Chondrocyte (in vitro differentiated cells): ENCODE measurements around the gene SRP54. TPM values are rescaled to one million over a fixed set of nuclear protein-coding genes. Genes with fewer than 3 reads are reported as not detected.

Source experiments
- DNase-seq: peaks from one replicate; pipeline ENCODE4 v3.0.0; 2021; ENCODE audit warnings: mixed read lengths, low spot score
- H3K27ac Mint-ChIP-seq: one replicate; pipeline ENCODE4 v1.8.0; 2021; ENCODE audit warnings: mild to moderate bottlenecking, moderate library complexity, mixed read lengths; ENCODE audit not compliant: unreplicated experiment
- H3K27me3 Mint-ChIP-seq: 2 replicates; pipeline ENCODE4 v1.8.0; 2021; ENCODE audit warnings: low read depth, mixed read lengths
- H3K36me3 Mint-ChIP-seq: 2 replicates; pipeline ENCODE4 v1.8.0; 2021; ENCODE audit warnings: low read depth, mixed read lengths
- H3K4me1 Mint-ChIP-seq: 2 replicates; pipeline ENCODE4 v1.8.0; 2021; ENCODE audit warnings: low read depth, mild to moderate bottlenecking, mixed read lengths
- H3K4me3 Mint-ChIP-seq: one replicate; pipeline ENCODE4 v1.8.0; 2021; ENCODE audit warnings: mild to moderate bottlenecking, moderate library complexity, mixed read lengths; ENCODE audit not compliant: unreplicated experiment
- H3K9me3 Mint-ChIP-seq: 2 replicates; pipeline ENCODE4 v1.8.0; 2021; ENCODE audit warnings: low read depth, mixed read lengths
- total RNA-seq: library from RNA; stranded (reverse); gene quantifications from 3 replicates; pipeline ENCODE4 v1.2.1, GENCODE V29; 2021
- TF ChIP-seq, protein P1 (sequence below): fragments of 200-600 bp; sonication (generic); IDR thresholded peaks from 2 replicates; pipeline ENCODE4 v1.5.0; 2021; ENCODE audit warnings: antibody characterized with exemption, mild to moderate bottlenecking, moderate library complexity

SRP54 gene
- total RNA-seq, 1 donor from 2014 or later, result 54.4 TPM

GRCh38 chr14:35004839-35005238 lies 22.0 kb downstream of the SRP54 start:
- TF ChIP-seq, protein P1, sequence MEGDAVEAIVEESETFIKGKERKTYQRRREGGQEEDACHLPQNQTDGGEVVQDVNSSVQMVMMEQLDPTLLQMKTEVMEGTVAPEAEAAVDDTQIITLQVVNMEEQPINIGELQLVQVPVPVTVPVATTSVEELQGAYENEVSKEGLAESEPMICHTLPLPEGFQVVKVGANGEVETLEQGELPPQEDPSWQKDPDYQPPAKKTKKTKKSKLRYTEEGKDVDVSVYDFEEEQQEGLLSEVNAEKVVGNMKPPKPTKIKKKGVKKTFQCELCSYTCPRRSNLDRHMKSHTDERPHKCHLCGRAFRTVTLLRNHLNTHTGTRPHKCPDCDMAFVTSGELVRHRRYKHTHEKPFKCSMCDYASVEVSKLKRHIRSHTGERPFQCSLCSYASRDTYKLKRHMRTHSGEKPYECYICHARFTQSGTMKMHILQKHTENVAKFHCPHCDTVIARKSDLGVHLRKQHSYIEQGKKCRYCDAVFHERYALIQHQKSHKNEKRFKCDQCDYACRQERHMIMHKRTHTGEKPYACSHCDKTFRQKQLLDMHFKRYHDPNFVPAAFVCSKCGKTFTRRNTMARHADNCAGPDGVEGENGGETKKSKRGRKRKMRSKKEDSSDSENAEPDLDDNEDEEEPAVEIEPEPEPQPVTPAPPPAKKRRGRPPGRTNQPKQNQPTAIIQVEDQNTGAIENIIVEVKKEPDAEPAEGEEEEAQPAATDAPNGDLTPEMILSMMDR, result no peak
- Mint-ChIP-seq H3K4me1 (no peaks in the 10 kb centered on the region), H3K36me3 (peaks cover 8% of the 10 kb centered on the region)

DNA sequence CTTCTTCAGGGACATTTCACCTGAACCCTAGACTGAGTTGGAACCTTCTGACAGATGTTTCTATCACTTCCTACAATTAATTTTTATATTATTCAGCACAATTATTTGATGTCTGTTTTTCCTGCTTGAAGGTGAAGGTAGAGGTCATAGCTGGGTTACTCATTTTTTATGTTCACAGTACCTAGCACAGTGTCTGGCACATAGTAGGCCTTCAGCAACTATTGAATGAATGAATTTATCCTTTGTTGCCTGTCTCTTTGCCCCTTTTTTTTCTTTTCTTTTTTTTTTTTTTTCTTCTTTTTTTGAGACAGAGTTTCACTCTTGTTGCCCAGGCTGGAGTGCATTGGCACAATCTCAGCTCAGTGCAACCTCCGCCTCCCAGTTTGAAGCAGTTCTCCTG lies 33.8 kb downstream of the SRP54 start:
- TF ChIP-seq, protein P1, result no peak
- Mint-ChIP-seq H3K4me1 (no peaks in the 10 kb centered on the region), H3K9me3 (no peaks in the 10 kb centered on the region), H3K27me3 (no peaks in the 10 kb centered on the region), H3K4me3 (no peak overlapping the region), H3K27ac (no peak overlapping the region), H3K36me3 (peaks cover 50% of the 10 kb centered on the region)
- no peak for DNase-seq

More at GRCh38 chr14:35004839-35005238, 22.0 kb downstream of the SRP54 start:
- DNase-seq, result no peak
- H3K4me3 Mint-ChIP-seq, result no peak overlapping the region
- no peaks in the 10 kb centered on the region for H3K27me3 Mint-ChIP-seq
- H3K9me3 Mint-ChIP-seq, result no peaks in the 10 kb centered on the region
- H3K27ac Mint-ChIP-seq, result no peak overlapping the region

GRCh38 chr14:35020713-35021112 lies 37.9 kb downstream of the SRP54 start:
- Mint-ChIP-seq H3K36me3 (peaks cover 41% of the 10 kb centered on the region), H3K4me1 (no peaks in the 10 kb centered on the region), H3K27me3 (no peaks in the 10 kb centered on the region), H3K27ac (peak overlapping the region; percentile 41), H3K9me3 (no peaks in the 10 kb centered on the region), H3K4me3 (no peak overlapping the region)
- TF ChIP-seq, protein P1, result no peak
- no peak for DNase-seq

GRCh38 chr14:35028435-35028834 lies 45.6 kb downstream of the SRP54 start:
- H3K4me1 Mint-ChIP-seq, result no peaks in the 10 kb centered on the region
- H3K9me3 Mint-ChIP-seq, result no peaks in the 10 kb centered on the region
- no peaks in the 10 kb centered on the region for H3K27me3 Mint-ChIP-seq
- H3K4me3 Mint-ChIP-seq, result no peak overlapping the region
- H3K36me3 Mint-ChIP-seq, result peaks cover 30% of the 10 kb centered on the region
- no peak overlapping the region for H3K27ac Mint-ChIP-seq
- TF ChIP-seq, protein P1, result no peak
- no peak for DNase-seq

GRCh38 chr14:35032562-35032961 lies 49.8 kb downstream of the SRP54 start:
- no peak overlapping the region for H3K27ac Mint-ChIP-seq
- no peaks in the 10 kb centered on the region for H3K9me3 Mint-ChIP-seq
- TF ChIP-seq, protein P1, result no peak
- DNase-seq, result no peak
- no peak overlapping the region for H3K4me3 Mint-ChIP-seq
- peaks cover 26% of the 10 kb centered on the region for H3K36me3 Mint-ChIP-seq
- no peaks in the 10 kb centered on the region for H3K27me3 Mint-ChIP-seq
- no peaks in the 10 kb centered on the region for H3K4me1 Mint-ChIP-seq
